Urinary bladder (tissue), 4 donors: ENCODE data around the gene NEUROD2. TPM values are rescaled to one million over a fixed set of nuclear protein-coding genes. Genes with fewer than 3 reads are reported as not detected.
A peak's percentile ranks its signal among the peaks of the same experiment; 100 is the strongest.

ENCODE experiments used
- DNase-seq: peaks from one replicate; pipeline ENCODE4 v3.0.0-alpha.2; 2015; ENCODE audit errors: extremely low spot score
- H3K27ac ChIP-seq: one replicate; pipeline ENCODE4 v1.5.1; 2013; ENCODE audit warnings: low read depth, mild to moderate bottlenecking, moderate library complexity
- H3K36me3 ChIP-seq: one replicate; pipeline ENCODE4 v1.6.1; 2013; ENCODE audit warnings: mild to moderate bottlenecking, moderate library complexity; ENCODE audit not compliant: insufficient read depth
- H3K4me1 ChIP-seq: one replicate; pipeline ENCODE4 v1.6.1; 2013; ENCODE audit warnings: mild to moderate bottlenecking, moderate library complexity; ENCODE audit not compliant: insufficient read depth
- H3K4me3 ChIP-seq: one replicate; pipeline ENCODE4 v1.5.1; 2013; ENCODE audit warnings: low read depth, low read length
- whole genome bisulfite sequencing: extraction: QIAGEN DNeasy Blood & Tissue Kit; methylation state at CpG from one replicate; pipeline ENCODE4 v1.1.7; 2013; 5-methylcytosine and 5-hydroxymethylcytosine counted together
- polyA plus RNA-seq: library from polyadenylated mRNA; stranded (reverse); fragments of 200-250 nt; gene quantifications from one replicate; pipeline ENCODE4 v1.2.3, GENCODE V29; 2013
- total RNA-seq: library from RNA; depleted of rRNA; stranded (reverse); fragments of >200 nt; gene quantifications from one replicate; pipeline ENCODE4 v1.2.3, GENCODE V29; 2014
- donor health status: healthy with polysubstance abuse.
- donor health status: healthy.

Gene NEUROD2
- total and polyA plus RNA-seq, 2 donors: not detected

GRCh38 chr17:39579318-39580081 is 28.2 kb downstream of the NEUROD2 start:
- no peaks in the 10 kb centered on the region for H3K4me1 ChIP-seq
- no peak overlapping the region for H3K27ac ChIP-seq
- H3K36me3 ChIP-seq: no peaks in the 10 kb centered on the region
- 47% methylated on average over 8 of the region's 8 CpGs for WGBS
- no peak overlapping the region for H3K4me3 ChIP-seq
- no peak for DNase-seq

DNA sequence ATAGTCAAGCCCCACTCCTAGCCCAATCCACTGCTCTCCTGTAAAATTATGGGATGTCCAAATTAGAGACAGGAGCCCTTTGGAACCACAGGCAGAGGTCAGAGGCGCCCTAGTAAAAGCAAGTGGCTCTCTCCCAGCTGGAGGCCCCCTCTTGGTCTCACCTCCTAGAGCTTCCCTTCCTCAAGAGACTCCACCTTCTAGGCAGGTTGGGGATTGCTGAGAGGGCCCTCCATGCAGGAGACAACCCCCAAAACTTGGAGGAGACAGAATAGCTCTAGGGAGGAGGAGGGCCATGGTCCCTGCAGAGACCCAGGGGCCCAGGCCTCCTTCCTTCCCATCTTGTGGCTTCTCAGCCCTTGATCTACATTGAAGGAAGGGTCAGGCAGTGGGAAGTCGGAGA is 29.4 kb downstream of the NEUROD2 start:
- Histone ChIP-seq H3K4me1 (no peaks in the 10 kb centered on the region), H3K36me3 (no peaks in the 10 kb centered on the region), H3K27ac (no peak overlapping the region), H3K4me3 (no peak overlapping the region)
- DNase-seq: no peak
- 76% methylated on average over 2 of the region's 2 CpGs for whole genome bisulfite sequencing

- Histone ChIP-seq H3K27ac (no peak overlapping the region), H3K36me3 (no peaks in the 10 kb centered on the region), H3K4me1 (no peaks in the 10 kb centered on the region), H3K4me3 (no peak overlapping the region)
- no peak for DNase-seq
- WGBS: 32% methylated on average over 7 of the region's 7 CpGs
These were observed 31.5 kb downstream of the NEUROD2 start for GRCh38 chr17:39576187-39576586.

- H3K4me3 ChIP-seq: peak overlapping the region; percentile 48
- 1% methylated on average over 66 of the region's 66 CpGs for WGBS
- H3K27ac ChIP-seq: peak overlapping the region; percentile 61
- H3K36me3 ChIP-seq: no peaks in the 10 kb centered on the region
- DNase-seq: peak; percentile 32
- H3K4me1 ChIP-seq: no peaks in the 10 kb centered on the region
These were observed 34.0 kb downstream of the NEUROD2 start for GRCh38 chr17:39573447-39574298.

GRCh38 chr17:39572121-39572520 is 35.6 kb downstream of the NEUROD2 start:
- no peak overlapping the region for H3K4me3 ChIP-seq
- WGBS: 80% methylated on average over 2 of the region's 2 CpGs
- no peaks in the 10 kb centered on the region for H3K36me3 ChIP-seq
- no peaks in the 10 kb centered on the region for H3K4me1 ChIP-seq
- H3K27ac ChIP-seq: no peak overlapping the region
- no peak for DNase-seq

GRCh38 chr17:39569126-39569525 is 38.6 kb downstream of the NEUROD2 start:
- no peaks in the 10 kb centered on the region for H3K4me1 ChIP-seq
- DNase-seq: no peak
- no peak overlapping the region for H3K4me3 ChIP-seq
- H3K27ac ChIP-seq: no peak overlapping the region
- WGBS: 73% methylated on average over 1 of the region's 1 CpG
- H3K36me3 ChIP-seq: no peaks in the 10 kb centered on the region

GRCh38 chr17:39568702-39569101 is 39.0 kb downstream of the NEUROD2 start:
- H3K4me3 ChIP-seq: no peak overlapping the region
- 83% methylated on average over 9 of the region's 9 CpGs for WGBS
- no peak for DNase-seq
- H3K36me3 ChIP-seq: no peaks in the 10 kb centered on the region
- H3K27ac ChIP-seq: no peak overlapping the region
- no peaks in the 10 kb centered on the region for H3K4me1 ChIP-seq

GRCh38 chr17:39566094-39566850 is 41.4 kb downstream of the NEUROD2 start:
- H3K36me3 ChIP-seq: no peaks in the 10 kb centered on the region
- DNase-seq: no peak
- 78% methylated on average over 11 of the region's 11 CpGs for WGBS

DNA sequence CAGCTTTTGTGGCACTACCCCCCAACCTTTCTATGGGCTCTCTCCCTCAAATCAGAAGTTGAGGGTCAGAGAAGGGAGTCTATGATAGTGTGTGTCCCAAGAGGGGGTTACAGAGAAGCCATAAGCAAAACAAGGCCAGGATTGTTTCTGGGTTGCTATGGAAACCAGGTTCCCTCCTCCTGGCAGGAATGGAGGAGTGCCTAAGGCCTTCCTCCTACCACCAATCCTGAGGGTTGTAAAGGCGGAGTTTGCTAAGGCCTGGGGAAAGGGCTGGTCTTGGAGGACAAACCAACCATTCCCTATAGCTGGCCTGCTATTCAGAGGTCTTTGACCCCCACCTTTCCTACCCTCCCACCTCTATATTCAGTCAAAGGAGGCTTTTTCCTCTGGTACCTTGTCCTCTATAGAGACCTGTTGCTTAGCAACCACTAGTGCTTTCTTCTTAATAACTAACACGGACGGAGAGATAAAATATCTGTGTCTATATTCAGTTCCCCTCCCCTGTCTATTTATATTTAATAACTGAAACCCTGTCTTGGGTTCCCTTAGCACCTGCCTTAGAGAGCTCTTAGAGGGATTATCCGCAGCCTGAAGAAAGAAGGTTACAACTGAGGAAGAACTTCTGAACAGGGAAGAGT is 43.4 kb downstream of the NEUROD2 start:
- H3K4me3 ChIP-seq: no peak overlapping the region
- no peak overlapping the region for H3K27ac ChIP-seq
- 83% methylated on average over 4 of the region's 4 CpGs for WGBS
- H3K36me3 ChIP-seq: no peaks in the 10 kb centered on the region
- H3K4me1 ChIP-seq: no peaks in the 10 kb centered on the region
- no peak for DNase-seq

More at GRCh38 chr17:39566094-39566850, 41.4 kb downstream of the NEUROD2 start:
- Histone ChIP-seq H3K4me1 (no peaks in the 10 kb centered on the region), H3K4me3 (no peak overlapping the region), H3K27ac (no peak overlapping the region)

GRCh38 chr17:39563476-39563875 is 44.2 kb downstream of the NEUROD2 start:
- Histone ChIP-seq H3K4me3 (no peak overlapping the region), H3K4me1 (no peaks in the 10 kb centered on the region), H3K27ac (no peak overlapping the region), H3K36me3 (no peaks in the 10 kb centered on the region)
- DNase-seq: no peak
- WGBS: 29% methylated on average over 17 of the region's 17 CpGs

- WGBS: 78% methylated on average over 7 of the region's 7 CpGs
- H3K27ac ChIP-seq: no peak overlapping the region
- no peaks in the 10 kb centered on the region for H3K4me1 ChIP-seq
- DNase-seq: no peak
- H3K4me3 ChIP-seq: no peak overlapping the region
- no peaks in the 10 kb centered on the region for H3K36me3 ChIP-seq
These were observed 44.7 kb downstream of the NEUROD2 start for GRCh38 chr17:39562976-39563375.

DNA sequence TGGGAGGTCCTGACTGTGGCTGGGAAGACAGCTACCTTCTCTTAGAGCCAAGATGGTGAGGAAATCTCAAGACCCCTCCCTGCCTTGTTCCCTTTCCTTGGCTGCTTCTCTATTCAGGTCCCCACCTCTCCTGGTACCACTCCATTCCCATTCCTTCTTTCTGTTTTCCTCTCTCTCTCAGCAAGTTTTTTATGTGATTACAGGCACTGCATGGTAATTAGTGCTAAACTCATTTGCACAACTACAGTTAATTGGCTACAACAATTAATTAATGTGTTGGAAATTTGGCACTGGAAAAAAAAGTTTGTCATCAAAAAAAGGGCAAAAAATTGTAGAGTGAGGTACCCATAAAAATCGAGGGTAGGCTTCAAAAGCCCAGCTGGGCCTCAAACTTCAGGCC is 45.3 kb downstream of the NEUROD2 start:
- 62% methylated on average over 1 of the region's 1 CpG for WGBS
- H3K4me1 ChIP-seq: no peaks in the 10 kb centered on the region
- no peak overlapping the region for H3K27ac ChIP-seq
- H3K36me3 ChIP-seq: no peaks in the 10 kb centered on the region
- DNase-seq: no peak
- H3K4me3 ChIP-seq: no peak overlapping the region

DNA sequence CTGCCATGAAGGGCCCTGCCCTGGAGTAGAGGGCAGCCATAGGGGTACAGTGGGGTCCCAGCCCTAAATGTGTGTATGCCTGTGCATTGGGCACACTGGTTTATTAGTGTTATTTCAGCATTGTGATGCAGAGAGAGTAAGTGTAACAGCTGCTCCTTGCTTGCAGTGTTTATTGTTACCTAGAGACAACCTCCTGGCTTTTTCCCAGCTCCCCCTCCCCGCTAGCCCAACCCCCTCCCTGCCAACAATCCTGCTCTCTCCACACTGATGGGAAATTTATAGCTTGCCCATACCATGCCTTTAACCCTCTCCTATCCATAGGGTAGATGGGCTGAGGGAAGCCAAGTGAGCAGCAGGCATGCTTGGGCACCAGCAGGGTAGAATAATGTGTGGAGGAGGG is 51.3 kb downstream of the NEUROD2 start:
- H3K4me1 ChIP-seq: no peaks in the 10 kb centered on the region
- H3K4me3 ChIP-seq: no peak overlapping the region
- no peaks in the 10 kb centered on the region for H3K36me3 ChIP-seq
- no peak for DNase-seq
- no peak overlapping the region for H3K27ac ChIP-seq
- WGBS: 28% methylated on average over 1 of the region's 1 CpG
